ENCODE results near the gene BOC. TPM values are rescaled to one million over a fixed set of nuclear protein-coding genes. Genes with fewer than 3 reads are reported as not detected.

BOC gene
- total and polyA plus RNA-seq, 2 of the 13 experiments (the other 11 are each of a cell fraction or from before 2014, with no cell fraction given): 0.04 TPM; not detected in 1

GRCh38 chr3:113228498-113229286 is 17.3 kb downstream of the BOC start:
- H3K27me3 ChIP-seq (ENCODE audit: control insufficient read depth in 1 of 2, insufficient read depth in 2 of 2, low read length in 2 of 2): peaks cover 0 to 17% of the 10 kb centered on the region in 2 experiments; a peak in 2 of 5 replicates
- H3K4me2 ChIP-seq (ENCODE audit: low read depth, low read length): no peak overlapping the region
- no TSS peak for BruUV-seq (replicated peaks)
- ChIA-PET CTCF (ENCODE audit: low intra/inter-chr PET ratio, low total read pairs) (no interaction called here), POLR2A (no interaction called here)
- in situ Hi-C loops (cut with HindIII; ENCODE audit: extremely low pct_ligation_motif_present, low pct_unique_long_range_greater_than_20kb) (no loop called here), intact Hi-C loops (cut with micrococcal nuclease; ENCODE audit: unreplicated experiment) (no loop called here)
- no peaks in the 10 kb centered on the region for H4K20me1 ChIP-seq (ENCODE audit: insufficient read depth, low read length)
- H3K9me3 ChIP-seq (ENCODE audit: low read length): no peaks in the 10 kb centered on the region
- ATAC-seq (no peak), FAIRE-seq (no peak), DNase-seq (ENCODE audit: low spot score) (no peak)
- no peak overlapping the region for H2AFZ ChIP-seq (ENCODE audit: low read length)
- H3K79me2 ChIP-seq (ENCODE audit: insufficient read depth, low read length): no peaks in the 10 kb centered on the region
- no peaks in the 10 kb centered on the region for H3K36me3 ChIP-seq (replicated peaks in 1 of 2; ENCODE audit: control insufficient read depth in 1 of 2, insufficient read depth in 2 of 2, low read length in 2 of 2)
- H3K9ac ChIP-seq (ENCODE audit: insufficient read depth, low read depth, low read length): no peak overlapping the region
- no peak overlapping the region for H3K4me3 ChIP-seq (replicated peaks in 1 of 3; ENCODE audit: insufficient read depth in 1 of 3, low read depth in 2 of 3, low read length in 3 of 3)
- H3K4me1 ChIP-seq (ENCODE audit: insufficient read depth, low read length): no peaks in the 10 kb centered on the region
- H3K27ac ChIP-seq (ENCODE audit: extremely low read length, insufficient read depth, low read length): no peak overlapping the region
- 30% methylated on average over 5 of the region's 6 CpGs for WGBS (ENCODE audit: low lambda C conversion rate)
- TF ChIP-seq, protein P1, sequence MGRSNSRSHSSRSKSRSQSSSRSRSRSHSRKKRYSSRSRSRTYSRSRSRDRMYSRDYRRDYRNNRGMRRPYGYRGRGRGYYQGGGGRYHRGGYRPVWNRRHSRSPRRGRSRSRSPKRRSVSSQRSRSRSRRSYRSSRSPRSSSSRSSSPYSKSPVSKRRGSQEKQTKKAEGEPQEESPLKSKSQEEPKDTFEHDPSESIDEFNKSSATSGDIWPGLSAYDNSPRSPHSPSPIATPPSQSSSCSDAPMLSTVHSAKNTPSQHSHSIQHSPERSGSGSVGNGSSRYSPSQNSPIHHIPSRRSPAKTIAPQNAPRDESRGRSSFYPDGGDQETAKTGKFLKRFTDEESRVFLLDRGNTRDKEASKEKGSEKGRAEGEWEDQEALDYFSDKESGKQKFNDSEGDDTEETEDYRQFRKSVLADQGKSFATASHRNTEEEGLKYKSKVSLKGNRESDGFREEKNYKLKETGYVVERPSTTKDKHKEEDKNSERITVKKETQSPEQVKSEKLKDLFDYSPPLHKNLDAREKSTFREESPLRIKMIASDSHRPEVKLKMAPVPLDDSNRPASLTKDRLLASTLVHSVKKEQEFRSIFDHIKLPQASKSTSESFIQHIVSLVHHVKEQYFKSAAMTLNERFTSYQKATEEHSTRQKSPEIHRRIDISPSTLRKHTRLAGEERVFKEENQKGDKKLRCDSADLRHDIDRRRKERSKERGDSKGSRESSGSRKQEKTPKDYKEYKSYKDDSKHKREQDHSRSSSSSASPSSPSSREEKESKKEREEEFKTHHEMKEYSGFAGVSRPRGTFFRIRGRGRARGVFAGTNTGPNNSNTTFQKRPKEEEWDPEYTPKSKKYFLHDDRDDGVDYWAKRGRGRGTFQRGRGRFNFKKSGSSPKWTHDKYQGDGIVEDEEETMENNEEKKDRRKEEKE (IDR thresholded peaks at IDR 0.05): no peak
- TF ChIP-seq HNRNPH1 (optimal IDR thresholded peaks at IDR 0.05; ENCODE audit: low read depth, low read length): no peak

DNA sequence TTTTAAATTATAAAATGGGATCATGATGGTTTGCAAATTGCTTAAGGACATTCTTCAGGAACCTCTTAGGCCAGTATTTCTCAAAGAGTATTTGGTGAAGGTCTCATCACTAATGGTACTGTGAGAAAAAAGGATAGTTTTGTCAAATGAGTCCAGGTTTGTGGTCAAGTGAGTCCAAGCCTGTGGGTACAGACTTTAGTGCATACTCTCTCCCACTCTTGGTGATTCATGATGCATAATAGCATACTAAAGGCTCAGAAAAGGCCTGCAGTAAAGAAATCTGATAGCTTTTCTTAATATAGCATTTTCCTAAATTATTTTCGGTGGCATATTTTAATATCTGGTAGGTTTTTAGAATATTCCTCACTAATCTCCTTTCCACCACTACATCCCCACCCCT is 20.0 kb downstream of the BOC start:
- Histone ChIP-seq H3K4me3 (replicated peaks in 1 of 3; ENCODE audit: insufficient read depth in 1 of 3, low read depth in 2 of 3, low read length in 3 of 3) (no peak overlapping the region), H3K9ac (ENCODE audit: insufficient read depth, low read depth, low read length) (no peak overlapping the region), H3K79me2 (ENCODE audit: insufficient read depth, low read length) (no peaks in the 10 kb centered on the region), H3K36me3 (replicated peaks in 1 of 2; ENCODE audit: control insufficient read depth in 1 of 2, insufficient read depth in 2 of 2, low read length in 2 of 2) (no peaks in the 10 kb centered on the region), H4K20me1 (ENCODE audit: insufficient read depth, low read length) (no peaks in the 10 kb centered on the region), H3K27me3 (ENCODE audit: control insufficient read depth in 1 of 2, insufficient read depth in 2 of 2, low read length in 2 of 2) (peaks cover 0 to 17% of the 10 kb centered on the region in 2 experiments; a peak in 2 of 5 replicates), H3K9me3 (ENCODE audit: low read length) (no peaks in the 10 kb centered on the region), H3K4me2 (ENCODE audit: low read depth, low read length) (no peak overlapping the region), H3K4me1 (ENCODE audit: insufficient read depth, low read length) (no peaks in the 10 kb centered on the region), H2AFZ (ENCODE audit: low read length) (no peak overlapping the region), H3K27ac (ENCODE audit: extremely low read length, insufficient read depth, low read length) (no peak overlapping the region)
- POLR2A ChIA-PET: no interaction called here
- intact Hi-C loops (cut with micrococcal nuclease; ENCODE audit: unreplicated experiment) (no loop called here), in situ Hi-C loops (cut with HindIII; ENCODE audit: extremely low pct_ligation_motif_present, low pct_unique_long_range_greater_than_20kb) (no loop called here)
- no peak for FAIRE-seq
- CTCF ChIA-PET (ENCODE audit: low intra/inter-chr PET ratio, low total read pairs): no interaction called here
- WGBS (ENCODE audit: low lambda C conversion rate): 0% methylated on average over 1 of the region's 1 CpG
- ATAC-seq: no peak
- BruUV-seq (replicated peaks): no TSS peak
- no peak for DNase-seq (ENCODE audit: low spot score)
- TF ChIP-seq PPARG (CRISPR knock-in tag; conservative IDR thresholded peaks at IDR 0.05): no peak
- no peak for TF ChIP-seq ZNF883 (CRISPR knock-in tag; IDR thresholded peaks at IDR 0.05; ENCODE audit: not compliant biosample characterization)
- no peak for TF ChIP-seq ZNF496 (CRISPR knock-in tag; IDR thresholded peaks at IDR 0.05; ENCODE audit: insufficient replicate concordance)
- TF ChIP-seq, protein P2, sequence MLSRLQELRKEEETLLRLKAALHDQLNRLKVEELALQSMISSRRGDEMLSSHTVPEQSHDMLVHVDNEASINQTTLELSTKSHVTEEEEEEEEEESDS (CRISPR knock-in tag; IDR thresholded peaks at IDR 0.05; ENCODE audit: borderline replicate concordance): no peak
- no peak for TF ChIP-seq GRHL1 (CRISPR knock-in tag; conservative IDR thresholded peaks at IDR 0.05)
- no peak for TF ChIP-seq SKIL (CRISPR knock-in tag; IDR thresholded peaks at IDR 0.05; ENCODE audit: borderline replicate concordance)
- no peak for TF ChIP-seq SOX5 (CRISPR knock-in tag; IDR thresholded peaks at IDR 0.05; ENCODE audit: borderline replicate concordance)
- no peak for TF ChIP-seq KDM4B (CRISPR knock-in tag; IDR thresholded peaks at IDR 0.05)

All from HepG2 (cell line).